GM03348 (cell line): ENCODE data around the gene GALNT18.

Experiments
- DNase-seq: peaks from one replicate; pipeline ENCODE4 v3.0.0; 2012; ENCODE audit warnings: low spot score

Gene GALNT18

GRCh38 chr11:11587122-11587521 lies 34.7 kb downstream of the GALNT18 start:
- no peak for DNase-seq

- DNase-seq = no peak
Observed at GRCh38 chr11:11586465-11586864, 35.3 kb downstream of the GALNT18 start.

GRCh38 chr11:11584937-11585336 lies 36.9 kb downstream of the GALNT18 start:
- DNase-seq = no peak

- DNase-seq = peak; percentile 59
Observed at GRCh38 chr11:11584530-11584810, 37.3 kb downstream of the GALNT18 start.

- no peak for DNase-seq
Observed at GRCh38 chr11:11583801-11584529, 37.8 kb downstream of the GALNT18 start.

GRCh38 chr11:11582011-11582701 lies 39.6 kb downstream of the GALNT18 start:
- DNase-seq = no peak

- no peak for DNase-seq
Observed at GRCh38 chr11:11581481-11581880, 40.3 kb downstream of the GALNT18 start.

GRCh38 chr11:11580841-11581411 lies 40.9 kb downstream of the GALNT18 start:
- no peak for DNase-seq

GRCh38 chr11:11580012-11580411 lies 41.8 kb downstream of the GALNT18 start:
- DNase-seq = no peak

- DNase-seq = no peak
Observed at GRCh38 chr11:11579012-11579988, 42.5 kb downstream of the GALNT18 start.

GRCh38 chr11:11577932-11578911 lies 43.6 kb downstream of the GALNT18 start:
- DNase-seq = no peak

GRCh38 chr11:11577251-11577855 lies 44.5 kb downstream of the GALNT18 start:
- no peak for DNase-seq

- DNase-seq = no peak
Observed at GRCh38 chr11:11574373-11575287, 47.2 kb downstream of the GALNT18 start.

GRCh38 chr11:11572386-11572785 lies 49.4 kb downstream of the GALNT18 start:
- DNase-seq = no peak

- no peak for DNase-seq
Observed at GRCh38 chr11:11571893-11572292, 49.9 kb downstream of the GALNT18 start.

- DNase-seq = no peak
Observed at GRCh38 chr11:11570823-11571222, 51.0 kb downstream of the GALNT18 start.

- DNase-seq = no peak
Observed at GRCh38 chr11:11569936-11570491, 51.8 kb downstream of the GALNT18 start.

- no peak for DNase-seq
Observed at GRCh38 chr11:11568651-11569229, 53.1 kb downstream of the GALNT18 start.
